ENCODE data around the gene CCDC91.

DNA sequence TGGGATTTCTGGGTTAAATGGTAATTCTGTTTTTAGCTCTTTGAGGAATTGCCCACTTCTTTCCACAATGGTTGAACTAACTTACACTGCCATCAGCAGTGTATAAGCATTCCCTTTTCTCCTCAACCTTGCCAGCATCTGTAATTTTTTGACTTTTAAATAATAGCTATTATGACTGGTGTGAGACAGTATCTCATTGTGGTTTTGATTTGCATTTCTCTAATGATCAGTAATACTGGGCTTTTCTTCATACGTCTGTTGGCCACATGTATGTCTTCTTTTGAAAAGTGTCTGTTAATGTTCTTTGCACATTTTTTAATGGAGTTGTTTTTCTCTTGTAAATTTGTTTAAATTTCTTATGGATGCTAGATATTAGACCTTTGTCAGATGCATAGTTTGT, 323.7 kb downstream of the CCDC91 start:
- no peak for TF ChIP-seq ISL1 (CRISPR knock-in tag; IDR thresholded peaks at IDR 0.05)
- TF ChIP-seq RARB (CRISPR knock-in tag; IDR thresholded peaks at IDR 0.05) = no peak
- TF ChIP-seq, protein P1, sequence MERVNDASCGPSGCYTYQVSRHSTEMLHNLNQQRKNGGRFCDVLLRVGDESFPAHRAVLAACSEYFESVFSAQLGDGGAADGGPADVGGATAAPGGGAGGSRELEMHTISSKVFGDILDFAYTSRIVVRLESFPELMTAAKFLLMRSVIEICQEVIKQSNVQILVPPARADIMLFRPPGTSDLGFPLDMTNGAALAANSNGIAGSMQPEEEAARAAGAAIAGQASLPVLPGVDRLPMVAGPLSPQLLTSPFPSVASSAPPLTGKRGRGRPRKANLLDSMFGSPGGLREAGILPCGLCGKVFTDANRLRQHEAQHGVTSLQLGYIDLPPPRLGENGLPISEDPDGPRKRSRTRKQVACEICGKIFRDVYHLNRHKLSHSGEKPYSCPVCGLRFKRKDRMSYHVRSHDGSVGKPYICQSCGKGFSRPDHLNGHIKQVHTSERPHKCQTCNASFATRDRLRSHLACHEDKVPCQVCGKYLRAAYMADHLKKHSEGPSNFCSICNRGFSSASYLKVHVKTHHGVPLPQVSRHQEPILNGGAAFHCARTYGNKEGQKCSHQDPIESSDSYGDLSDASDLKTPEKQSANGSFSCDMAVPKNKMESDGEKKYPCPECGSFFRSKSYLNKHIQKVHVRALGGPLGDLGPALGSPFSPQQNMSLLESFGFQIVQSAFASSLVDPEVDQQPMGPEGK (CRISPR knock-in tag; IDR thresholded peaks at IDR 0.05; ENCODE audit: borderline replicate concordance) = no peak
- TF ChIP-seq ZFP30 (CRISPR knock-in tag; IDR thresholded peaks at IDR 0.05) = no peak

All from SK-N-SH treated with all-trans-retinoic acid at 6 μM for 48 hours (cell line).